GM18511 (cell line): ENCODE results near the gene SMOC1.

Experiments
- ATAC-seq: cut with Tn5 transposase; IDR thresholded peaks from one replicate; pipeline ENCODE4 v1.9.1; 2021; ENCODE audit warnings: mild to moderate bottlenecking, moderate library complexity; ENCODE audit not compliant: unreplicated experiment

SMOC1 gene

GRCh38 chr14:69938751-69939150 lies 59.5 kb downstream of the SMOC1 start:
- no peak for ATAC-seq

- ATAC-seq = no peak
These were observed 62.8 kb downstream of the SMOC1 start for GRCh38 chr14:69941768-69942742.

DNA sequence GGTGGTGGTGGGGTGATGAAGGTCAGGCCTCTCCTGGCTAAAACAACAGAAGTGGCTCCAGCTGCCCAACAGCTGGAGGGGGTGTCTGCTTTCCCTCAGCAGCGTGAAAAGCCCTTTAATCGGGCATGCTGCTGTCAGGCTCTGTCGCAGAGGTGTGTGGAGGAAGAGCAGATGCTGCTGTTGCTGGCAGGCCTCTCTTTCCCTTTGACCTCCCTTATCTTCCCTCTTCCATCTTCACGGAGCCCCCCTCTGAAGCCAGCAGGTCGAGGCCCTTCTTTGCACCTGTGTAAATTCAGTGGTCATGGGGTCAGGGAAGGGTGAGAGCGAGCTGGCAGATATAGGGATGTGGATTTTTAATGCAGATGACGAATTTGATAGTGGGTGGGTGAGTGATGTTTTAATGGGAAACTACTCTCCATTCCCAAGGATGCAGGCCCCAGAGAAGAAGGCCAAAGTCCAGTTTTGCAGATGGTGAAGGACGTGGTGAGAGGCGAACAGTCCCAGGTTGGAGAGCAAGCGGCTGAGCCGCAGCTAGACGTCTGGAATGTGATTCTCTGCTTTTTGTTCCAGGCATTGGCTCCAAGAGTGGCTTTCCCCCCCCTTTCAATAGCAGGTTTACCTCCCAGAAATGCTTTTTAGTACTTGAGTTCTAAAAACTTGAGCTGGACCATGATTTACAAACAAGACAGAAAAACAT lies 64.0 kb downstream of the SMOC1 start:
- ATAC-seq = no peak

DNA sequence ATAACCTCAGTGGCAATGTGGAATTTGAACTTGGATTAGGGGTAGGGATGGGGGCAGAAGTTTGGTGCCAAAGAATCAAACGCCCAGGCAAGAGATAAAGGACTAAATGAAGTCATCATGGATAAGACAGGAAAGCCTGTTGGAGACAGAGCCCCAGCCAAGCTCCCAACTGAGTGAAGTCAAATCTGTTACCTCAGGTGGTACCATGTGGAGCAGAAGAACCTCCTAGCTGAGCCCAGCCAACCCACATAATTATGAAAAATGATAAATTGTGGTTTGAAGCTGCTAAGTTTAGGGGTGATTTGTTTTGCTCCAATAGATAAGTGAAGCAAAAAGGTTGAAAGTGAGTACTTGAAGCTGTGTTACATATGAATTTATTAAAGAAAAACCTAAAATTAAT lies 66.1 kb downstream of the SMOC1 start:
- no peak for ATAC-seq

DNA sequence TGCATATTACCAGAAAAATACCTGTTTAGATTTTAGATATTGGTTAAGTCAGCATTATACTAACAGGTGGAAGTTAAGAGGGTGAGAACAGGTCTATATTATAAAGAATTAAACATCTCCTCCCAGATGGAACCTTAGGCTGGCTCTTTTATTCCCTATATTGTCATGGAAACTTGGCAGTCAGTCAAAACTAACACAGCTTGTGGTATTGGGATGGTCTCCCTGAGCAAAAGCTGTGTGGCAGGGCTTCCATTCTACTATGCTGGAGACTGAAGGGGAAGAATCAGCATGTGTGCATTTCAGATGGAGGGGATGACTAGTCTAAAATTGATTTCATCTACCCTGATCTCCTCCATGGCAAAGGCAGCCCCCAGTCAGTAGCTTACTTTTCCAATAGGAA lies 66.7 kb downstream of the SMOC1 start:
- no peak for ATAC-seq

- no peak for ATAC-seq
These were observed 69.1 kb downstream of the SMOC1 start for GRCh38 chr14:69948351-69948750.

GRCh38 chr14:69951263-69951662 lies 72.0 kb downstream of the SMOC1 start:
- no peak for ATAC-seq

DNA sequence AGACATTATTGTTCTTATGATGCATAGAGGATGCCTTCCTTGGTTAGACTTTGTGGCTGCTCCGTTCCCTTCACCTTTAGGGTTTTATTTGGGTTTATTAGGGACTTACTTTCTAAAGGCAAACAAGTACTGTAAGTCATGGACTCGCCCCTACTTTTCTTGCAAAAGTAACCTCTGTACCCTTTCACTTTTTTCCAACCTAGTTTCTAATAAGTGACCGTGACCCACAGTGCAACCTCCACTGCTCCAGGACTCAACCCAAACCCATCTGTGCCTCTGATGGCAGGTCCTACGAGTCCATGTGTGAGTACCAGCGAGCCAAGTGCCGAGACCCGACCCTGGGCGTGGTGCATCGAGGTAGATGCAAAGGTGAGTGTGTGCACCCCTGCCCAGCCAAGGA lies 72.7 kb downstream of the SMOC1 start:
- no peak for ATAC-seq

DNA sequence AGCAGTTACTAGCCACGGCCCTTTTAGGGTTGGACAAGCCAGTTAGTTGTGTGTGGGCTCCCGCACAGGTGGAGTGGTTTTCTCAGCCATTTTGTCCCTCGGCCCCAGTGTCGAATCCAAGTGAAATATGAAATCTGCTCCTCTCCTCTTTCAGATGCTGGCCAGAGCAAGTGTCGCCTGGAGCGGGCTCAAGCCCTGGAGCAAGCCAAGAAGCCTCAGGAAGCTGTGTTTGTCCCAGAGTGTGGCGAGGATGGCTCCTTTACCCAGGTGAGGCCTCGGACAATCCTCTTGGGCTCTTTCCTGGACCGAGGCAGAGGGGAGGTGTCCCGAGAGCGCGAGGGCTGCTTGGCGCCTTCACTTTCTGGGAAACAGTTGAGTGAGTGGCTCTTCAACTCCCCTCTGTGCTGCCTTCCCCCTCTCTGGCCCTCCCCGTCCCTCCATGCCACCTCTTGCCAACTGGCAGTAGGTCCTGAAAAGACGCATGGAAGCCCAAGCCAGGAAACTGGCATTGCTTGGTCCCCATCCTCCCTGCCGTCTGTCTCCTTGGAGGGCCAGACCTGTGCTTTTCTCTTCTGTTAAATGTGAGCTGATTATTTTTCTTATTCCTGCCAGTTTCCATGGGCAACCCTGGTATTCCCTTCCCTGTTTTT lies 74.2 kb downstream of the SMOC1 start:
- ATAC-seq = no peak

GRCh38 chr14:69955855-69956845 lies 76.9 kb downstream of the SMOC1 start:
- ATAC-seq = no peak

DNA sequence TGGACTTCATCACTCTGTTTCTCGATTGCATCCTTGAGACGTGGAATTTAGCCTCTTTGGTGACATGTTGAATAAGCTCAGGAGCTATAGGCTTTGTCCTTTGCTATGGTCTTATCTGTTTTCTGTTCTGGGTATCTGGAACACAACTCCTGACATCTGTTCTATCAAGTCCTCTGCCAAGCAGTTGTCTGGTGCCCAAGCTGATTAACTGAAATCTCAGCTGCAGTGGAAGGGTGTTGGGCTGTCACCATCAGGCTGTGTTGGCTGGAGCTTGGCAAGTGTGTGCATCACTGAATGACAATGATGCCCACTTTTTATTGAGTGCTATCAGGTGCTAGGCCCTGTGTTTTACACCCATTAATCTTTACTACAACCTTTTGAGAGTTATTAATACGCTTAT lies 77.8 kb downstream of the SMOC1 start:
- ATAC-seq = no peak

- ATAC-seq = no peak
These were observed 78.8 kb downstream of the SMOC1 start for GRCh38 chr14:69957986-69958385.

- no peak for ATAC-seq
These were observed 79.9 kb downstream of the SMOC1 start for GRCh38 chr14:69959136-69959535.

- ATAC-seq = no peak
These were observed 81.1 kb downstream of the SMOC1 start for GRCh38 chr14:69960296-69960695.

DNA sequence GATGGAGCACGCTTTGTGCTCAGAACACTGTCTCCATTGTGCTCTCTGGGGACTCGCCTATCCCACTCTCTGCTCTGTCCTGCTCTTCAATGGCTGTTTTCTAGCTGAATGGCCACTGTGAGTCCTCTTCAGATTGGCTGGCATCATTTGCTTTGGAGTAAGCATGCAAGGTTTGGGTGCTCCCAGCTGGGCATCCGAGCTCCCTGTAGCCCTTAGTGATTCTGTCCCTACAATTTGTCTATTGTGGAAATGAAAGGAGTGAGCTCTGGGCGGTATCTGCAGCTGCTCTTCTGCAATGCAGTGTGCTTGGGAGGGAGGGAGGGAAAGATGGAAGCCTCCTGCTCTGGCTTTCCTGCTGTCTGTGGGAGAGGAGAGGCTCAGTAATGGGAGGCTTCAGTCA lies 84.8 kb downstream of the SMOC1 start:
- ATAC-seq = no peak

GRCh38 chr14:69964841-69965240 lies 85.6 kb downstream of the SMOC1 start:
- ATAC-seq = no peak

GRCh38 chr14:69968132-69968531 lies 88.9 kb downstream of the SMOC1 start:
- ATAC-seq = no peak

GRCh38 chr14:69968681-69969080 lies 89.5 kb downstream of the SMOC1 start:
- ATAC-seq = no peak

GRCh38 chr14:69972755-69973154 lies 93.5 kb downstream of the SMOC1 start:
- no peak for ATAC-seq

- ATAC-seq = no peak
These were observed 94.6 kb downstream of the SMOC1 start for GRCh38 chr14:69973846-69974245.
